B cell (primary cell): ENCODE results near the gene E2F6.

Experiments used
- CTCF ChIP-seq: fragments of 200-600 bp; IDR thresholded peaks from one replicate; pipeline ENCODE4 v1.8.0; 2022; ENCODE audit warnings: antibody characterized with exemption, mild to moderate bottlenecking
- EZH2 ChIP-seq: IDR thresholded peaks from 2 replicates; pipeline ENCODE4 v1.6.1; 2012; ENCODE audit warnings: borderline replicate concordance, low read depth, mild to moderate bottlenecking, moderate library complexity, low read length; ENCODE audit not compliant: insufficient read depth, poor library complexity, severe bottlenecking

DNA sequence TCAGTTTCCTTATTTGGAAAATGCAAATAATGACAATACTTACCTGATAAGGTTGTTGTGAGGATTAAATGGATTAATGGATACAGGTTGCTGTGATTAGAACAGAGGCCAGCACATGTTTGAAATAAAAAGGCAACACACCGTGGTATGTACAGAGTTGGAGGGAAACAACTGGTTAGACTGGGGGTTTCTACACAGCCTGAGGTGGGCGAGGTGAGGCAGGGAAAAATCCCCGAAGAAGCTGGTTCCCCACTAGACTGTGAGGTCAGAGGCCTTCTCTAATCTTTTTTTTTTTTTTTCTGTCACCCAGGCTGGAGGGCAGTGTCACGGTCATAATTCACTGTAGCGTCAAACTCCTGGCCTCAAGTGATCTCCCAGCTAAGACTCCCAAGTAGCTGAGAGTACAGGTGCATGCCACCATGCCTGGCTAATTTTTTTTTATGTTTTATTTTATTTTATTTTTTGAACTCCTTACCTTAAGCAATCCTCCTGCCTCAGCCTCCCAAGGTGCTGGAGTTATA lies 1.2 kb upstream of the E2F6 start:
- TF ChIP-seq CTCF (no peak), EZH2 (no peak)
